HG03045 (cell line): ENCODE results near the gene AKNA.
"Not testable (repeated sequence)": the region's sequence is repeated elsewhere in the genome, so short reads cannot be mapped to it uniquely, and the experiment has no call there.

Experiments used
- ATAC-seq: cut with Tn5 transposase; IDR thresholded peaks from one replicate; pipeline ENCODE4 v1.9.1; 2021; ENCODE audit warnings: mild to moderate bottlenecking, moderate library complexity; ENCODE audit not compliant: unreplicated experiment

Gene AKNA

DNA sequence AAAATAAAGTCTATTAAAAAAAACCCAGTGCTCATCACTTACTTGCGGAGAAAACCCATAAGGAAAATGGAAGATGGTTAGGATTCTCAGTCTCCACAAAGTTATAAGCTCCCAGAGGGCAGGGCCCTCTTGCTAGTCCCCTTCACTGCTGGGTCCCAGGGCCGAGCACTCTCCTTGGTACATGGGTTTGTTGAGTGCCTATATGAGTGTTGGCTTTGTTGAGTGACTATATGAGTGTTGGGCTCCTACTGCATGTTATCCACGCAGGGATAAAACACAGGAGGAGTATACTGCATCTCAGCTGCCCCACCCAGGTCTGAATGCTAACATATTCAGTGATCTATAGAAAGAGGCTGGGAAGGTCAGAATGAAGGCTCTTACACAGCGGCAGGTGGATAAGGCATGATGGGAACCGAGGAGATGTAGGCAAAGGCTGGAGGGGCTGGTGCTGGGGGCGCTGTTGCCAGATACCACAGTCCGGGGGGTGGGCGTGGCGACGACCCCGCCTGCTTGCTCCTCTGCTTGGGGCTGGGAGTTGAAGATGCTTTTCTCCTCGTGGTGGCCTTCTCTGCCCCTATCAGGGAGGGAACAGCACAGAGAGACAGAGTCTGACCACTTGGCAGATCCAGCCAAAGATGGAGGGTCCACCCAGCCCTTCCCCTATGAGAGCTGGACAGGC is 46.5 kb downstream of the AKNA start:
- ATAC-seq: no peak

DNA sequence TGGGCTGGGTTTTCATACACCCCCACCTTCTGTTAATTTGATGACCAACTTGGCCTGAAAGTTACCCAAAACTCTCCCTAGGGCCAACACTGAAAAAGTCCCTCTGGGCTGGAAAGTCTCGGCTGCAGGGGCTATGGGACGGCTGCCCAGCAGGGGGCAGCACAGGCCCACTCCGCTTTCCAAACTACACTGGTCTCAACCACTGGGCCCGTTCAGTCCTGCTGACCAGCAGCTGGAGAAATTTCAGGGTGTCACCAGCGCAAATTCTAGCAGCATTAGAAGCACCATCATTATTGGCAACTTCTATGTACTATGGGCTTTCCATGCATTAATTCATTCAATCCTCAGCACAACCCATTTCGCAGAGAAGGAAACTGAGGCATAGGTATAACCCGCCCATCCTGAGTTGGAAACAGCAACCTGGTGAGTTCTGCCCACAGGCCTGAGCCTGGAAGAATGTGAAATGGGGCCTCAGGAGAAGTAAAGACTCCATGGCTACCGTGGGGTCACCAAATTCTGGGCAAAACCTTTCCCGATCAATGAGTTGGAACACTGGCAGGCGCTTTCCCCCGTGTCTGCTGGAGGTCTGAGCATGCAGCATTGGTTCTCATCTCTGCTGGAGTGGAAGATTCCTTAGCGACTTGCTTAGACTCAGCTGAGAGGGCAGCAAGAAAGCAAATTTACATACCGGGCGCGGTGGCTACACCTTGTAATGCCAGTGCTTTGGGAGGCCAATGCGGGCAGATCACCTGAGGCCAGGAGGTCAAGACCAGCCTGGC is 48.5 kb downstream of the AKNA start:
- ATAC-seq: no peak

DNA sequence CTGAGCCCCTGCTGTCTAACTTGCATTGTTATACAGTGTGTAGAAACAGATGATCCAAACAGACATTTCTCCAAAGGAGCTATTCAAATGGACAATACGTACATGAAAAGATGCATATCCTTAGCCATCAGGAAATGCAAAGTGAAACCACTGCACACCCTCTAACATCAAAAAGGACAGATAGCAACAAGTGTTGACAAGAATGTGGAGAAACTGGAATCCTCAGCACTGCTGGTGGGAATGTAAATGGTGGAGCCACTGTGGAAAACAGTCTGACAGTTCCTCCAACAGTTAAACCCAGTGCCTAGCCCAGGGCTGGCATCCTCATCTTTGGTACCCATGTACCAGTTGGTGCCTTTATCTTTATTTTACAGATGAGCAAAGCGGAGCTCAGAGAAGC is 49.6 kb downstream of the AKNA start:
- ATAC-seq: no peak

DNA sequence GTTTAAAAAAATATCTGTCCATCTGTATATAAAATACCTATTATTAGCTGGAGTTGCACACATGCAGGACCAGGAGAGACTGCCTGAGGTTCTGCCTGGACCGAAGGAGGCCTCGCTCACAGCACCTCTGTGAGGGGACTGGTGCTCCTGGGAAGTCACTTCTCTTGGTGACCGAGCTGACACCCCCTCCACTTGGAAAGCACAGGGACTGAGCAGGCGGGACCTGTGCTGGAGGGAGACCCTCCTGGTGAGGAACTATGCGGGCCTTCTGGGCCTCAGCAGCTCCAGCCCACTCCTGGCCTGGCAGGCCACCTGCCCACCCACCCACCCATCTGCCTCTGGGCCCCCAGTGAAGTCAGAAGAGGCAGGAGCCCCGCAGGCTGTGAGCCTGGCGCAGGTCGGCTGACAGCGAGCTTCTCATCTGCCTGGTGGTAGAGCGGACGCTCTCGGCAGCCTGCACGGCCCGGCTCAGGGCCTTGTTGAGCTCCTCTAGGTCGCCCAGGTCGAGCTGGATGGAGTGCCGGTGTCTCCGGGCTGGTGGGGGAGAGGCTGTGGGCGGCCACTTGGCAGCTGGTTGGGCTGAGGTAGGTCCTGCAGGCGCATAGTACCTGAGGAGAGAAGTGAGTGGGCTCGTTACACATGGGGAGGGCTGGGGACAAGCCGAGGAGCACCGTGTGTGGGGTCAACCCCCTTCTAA is 50.9 kb downstream of the AKNA start:
- ATAC-seq: no peak

DNA sequence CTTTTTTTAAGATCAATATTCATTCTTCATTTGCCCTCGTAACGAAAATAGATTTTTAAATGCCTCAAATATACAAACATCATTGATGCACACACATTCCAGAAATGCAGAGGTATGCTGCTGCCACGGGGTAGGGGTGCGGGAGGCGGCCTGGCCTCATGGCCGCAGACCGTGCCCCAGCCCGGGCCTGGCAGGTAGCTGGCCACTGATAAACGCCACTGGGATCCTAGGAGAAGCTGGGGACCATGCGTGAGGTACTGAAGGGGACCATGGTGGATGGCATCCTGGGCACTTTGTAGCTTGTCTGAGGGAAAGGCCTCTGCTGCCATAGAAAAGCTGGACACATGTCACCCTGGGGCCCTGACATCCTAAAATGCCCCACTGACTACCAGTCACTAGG is 51.6 kb downstream of the AKNA start:
- ATAC-seq: no peak

DNA sequence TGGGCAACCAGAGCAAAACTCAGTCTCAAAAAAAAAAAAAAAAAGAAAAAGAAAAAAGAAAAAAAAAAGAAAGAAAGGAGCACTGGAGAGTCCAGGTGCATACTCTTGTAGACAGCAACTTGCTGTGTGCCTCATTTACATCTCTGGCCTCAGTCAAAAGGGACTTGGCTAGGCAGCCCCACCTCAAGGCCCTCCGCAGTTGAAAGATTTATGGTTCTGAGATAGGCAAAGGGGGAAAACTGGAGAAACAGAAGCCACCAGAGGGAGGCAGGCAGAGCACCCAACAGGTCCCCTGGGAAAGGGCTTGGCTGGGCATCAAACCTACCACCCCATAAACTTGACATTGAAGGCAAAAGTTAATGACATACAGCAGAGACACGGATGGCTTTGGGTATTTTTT is 52.0 kb downstream of the AKNA start:
- no peak for ATAC-seq

DNA sequence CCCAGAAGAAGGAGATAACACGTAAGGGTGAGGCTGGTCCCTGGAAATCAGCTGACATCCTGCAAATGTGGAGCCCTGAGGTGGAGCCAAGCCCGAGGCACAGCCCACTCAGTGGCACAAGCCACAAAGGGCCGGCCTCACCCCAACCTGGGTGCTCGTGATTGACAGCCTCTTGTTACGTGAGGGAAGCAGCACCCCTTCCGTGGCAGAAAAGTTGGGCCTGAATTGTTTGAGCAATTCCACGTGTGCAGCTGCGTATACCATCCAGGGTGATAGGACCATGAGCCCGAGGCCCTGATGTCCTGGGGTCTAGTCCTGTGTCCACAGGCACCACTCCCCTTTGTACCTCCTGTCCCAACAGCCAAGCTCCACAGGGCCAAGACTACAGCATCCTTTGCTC is 53.3 kb downstream of the AKNA start:
- ATAC-seq: no peak

DNA sequence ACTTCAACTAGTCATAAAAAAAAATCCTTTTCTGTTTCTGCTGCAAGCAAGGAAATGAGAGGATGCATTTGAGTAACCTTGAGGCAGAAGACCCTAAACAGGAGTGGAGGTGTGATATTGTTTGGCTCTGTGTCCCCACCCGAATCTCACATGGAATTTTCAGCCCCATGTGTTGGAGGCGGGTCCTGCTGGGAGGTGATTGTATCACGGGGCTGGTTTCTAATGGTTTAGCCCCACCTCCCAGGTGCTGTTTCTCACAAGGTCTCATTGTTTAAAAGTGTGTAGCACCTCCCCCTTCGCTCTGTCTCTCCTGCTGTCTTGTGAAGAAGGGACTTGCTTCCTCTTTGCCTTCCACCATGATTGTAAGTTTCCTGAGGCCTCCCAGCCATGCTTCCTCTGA is 54.1 kb downstream of the AKNA start:
- ATAC-seq: not testable (repeated sequence)

DNA sequence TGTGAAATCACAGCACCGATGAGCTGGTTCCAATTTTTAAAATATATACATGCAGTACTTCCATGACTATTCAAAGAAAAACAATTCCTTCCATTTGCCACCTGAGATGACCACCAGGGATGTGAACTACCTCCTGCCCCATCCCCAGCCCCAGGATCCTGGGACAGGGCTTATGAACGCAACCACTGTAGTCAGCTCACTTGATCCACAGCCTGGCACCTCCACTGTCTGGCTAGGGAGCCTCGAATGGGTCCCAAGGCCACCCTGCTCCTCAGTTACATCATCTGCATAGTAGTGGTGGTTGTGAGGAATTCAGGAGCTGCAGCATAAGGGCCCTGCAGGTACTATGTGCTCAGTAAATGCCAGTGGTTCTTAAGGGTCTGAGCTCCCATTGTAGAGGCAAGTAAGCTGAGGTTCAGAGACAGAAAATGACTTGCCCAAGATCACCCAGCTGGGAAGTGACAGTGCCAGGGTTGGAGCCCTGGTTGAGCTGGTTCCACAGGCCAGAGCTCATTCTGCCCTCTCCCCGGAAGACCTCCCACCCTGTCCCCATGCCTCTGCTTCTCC is 55.2 kb downstream of the AKNA start:
- ATAC-seq: not testable (repeated sequence)

DNA sequence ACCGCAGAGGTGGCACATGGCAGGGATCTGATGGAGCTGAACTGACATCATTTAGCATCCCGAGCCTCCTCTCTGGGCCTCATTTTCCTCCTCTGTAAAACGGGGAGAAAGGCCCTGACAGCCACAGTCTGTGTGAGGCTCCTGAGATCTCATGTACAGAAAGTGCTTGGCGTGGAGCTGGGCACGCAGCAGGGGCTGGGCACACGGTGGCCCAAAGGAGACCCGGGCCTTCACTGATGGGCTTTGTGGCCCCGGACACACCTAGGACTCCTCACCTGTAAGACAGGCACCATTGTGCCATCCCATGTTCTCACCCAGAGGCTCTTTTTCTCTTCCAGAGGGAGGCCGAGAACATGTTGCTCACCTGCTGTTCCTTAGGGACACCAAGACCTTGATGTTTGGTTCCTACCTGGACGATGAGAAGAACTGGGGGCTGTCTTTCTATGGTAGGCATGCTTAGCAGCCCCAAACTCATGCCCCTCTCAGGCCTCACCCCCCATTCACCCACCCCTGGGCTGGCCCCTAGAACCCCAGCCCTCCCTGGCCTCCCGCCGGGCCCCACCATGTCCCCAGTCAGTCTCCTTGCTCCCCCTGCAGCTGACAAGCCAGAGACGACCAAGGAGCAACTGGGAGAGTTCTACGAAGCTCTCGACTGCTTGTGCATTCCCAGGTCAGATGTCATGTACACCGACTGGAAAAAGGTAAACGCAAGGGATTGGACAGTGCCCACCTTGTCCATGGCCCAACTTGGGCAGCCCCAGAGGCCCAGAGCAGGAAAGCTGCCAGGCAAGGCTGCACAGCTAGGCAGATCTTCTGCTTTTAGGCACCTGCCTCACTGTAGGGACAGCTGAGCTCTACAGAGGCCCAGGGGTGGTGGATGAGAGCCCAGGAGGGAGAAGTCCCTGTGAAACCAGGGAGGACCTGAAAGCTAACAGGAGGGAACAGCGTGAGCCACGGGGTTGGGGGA is 56.3 kb downstream of the AKNA start:
- not testable (repeated sequence) for ATAC-seq

DNA sequence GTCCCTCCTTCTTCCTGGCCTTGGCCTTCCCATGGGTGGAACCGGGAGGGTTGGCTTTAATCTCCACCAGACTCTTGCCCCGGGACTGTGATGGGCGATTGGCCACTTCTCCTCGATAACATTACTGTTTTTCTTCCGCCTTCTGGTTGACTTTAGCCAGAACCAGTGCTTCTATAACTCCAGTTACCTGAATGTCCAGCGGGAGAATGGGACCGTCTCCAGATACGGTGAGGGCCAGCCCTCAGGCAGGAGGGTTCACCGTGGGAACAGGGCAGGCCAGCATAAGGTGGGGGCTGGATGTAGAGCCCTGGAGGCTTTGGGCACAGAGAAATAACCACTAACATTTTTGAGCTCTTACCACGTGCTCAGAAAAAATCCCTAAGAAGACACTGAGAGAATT is 57.1 kb downstream of the AKNA start:
- no peak for ATAC-seq

DNA sequence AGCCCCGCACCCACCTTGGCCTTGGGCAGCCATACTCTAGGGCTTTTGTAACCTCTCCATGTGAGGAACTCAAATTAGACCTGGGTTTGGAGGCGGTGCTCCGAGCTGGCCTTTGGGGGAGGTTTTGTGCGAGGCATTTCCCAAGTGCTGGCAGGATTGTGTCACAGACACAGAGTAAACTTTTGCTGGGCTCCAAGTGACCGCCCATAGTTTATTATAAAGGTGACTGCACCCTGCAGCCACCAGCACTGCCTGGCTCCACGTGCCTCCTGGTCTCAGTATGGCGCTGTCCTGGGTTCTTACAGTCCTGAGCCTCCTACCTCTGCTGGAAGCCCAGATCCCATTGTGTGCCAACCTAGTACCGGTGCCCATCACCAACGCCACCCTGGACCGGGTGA is 58.2 kb downstream of the AKNA start, which contains the start of gene ORM2:
Gene ORM2, plus strand, starts transcription at position 245 of the 398 bp plus-strand sequence. Its CDS starts 36 bp downstream, at position 281.
- not testable (repeated sequence) for ATAC-seq

DNA sequence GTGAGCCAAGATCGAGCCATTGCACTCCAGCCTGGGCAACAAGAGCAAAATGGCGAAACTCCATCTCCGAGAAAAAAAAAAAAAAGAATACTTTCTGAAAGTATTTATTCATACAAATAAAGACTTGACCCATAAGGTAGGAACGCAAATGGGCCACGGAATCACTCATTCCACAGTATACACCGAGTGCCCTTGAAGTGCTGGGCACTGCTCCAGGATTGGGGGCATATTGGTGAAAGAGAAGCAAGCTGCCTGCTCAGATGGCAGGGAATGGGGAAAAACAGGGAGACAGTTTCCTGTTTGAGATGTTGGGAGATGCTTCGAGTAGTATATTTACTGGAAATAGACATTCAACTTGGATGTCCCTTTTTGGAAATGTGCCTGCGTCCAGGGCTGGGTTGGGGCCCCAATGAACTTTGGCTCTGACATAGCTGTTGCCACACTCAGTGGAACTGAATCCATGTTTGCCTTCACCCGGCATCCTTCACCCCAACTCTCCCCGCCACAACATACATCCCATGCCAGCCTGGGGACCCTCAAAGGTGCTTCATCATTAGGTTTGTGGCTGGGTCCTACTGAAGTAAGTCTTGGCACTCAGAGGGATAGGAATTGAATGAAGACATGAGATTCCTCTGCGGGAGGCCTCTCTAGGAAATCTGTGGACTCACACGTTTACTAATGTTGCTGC is 58.7 kb downstream of the AKNA start:
- ATAC-seq: not testable (repeated sequence)

DNA sequence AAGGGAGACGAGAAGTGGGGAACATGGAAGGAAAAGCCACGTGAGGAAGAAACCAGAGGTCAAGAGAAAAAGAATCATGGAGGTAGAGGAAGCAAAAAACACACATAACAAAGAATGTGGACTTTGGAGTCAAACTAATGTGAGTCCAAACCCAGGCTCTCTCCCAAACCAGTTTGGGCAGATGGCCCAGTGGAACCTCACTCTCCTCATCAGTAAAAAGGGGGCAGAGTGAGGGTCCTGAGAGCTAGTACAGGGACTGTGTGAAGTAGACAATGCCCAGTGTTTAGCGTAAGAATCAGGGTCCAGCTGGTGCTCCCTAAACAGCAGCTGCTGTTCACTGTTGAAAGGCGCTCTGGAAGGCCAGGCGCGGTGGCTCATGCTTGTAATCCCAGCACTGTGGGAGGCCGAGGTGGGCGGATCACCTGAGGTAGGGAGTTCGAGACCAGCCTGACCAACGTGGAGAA is 59.4 kb downstream of the AKNA start:
- not testable (repeated sequence) for ATAC-seq

DNA sequence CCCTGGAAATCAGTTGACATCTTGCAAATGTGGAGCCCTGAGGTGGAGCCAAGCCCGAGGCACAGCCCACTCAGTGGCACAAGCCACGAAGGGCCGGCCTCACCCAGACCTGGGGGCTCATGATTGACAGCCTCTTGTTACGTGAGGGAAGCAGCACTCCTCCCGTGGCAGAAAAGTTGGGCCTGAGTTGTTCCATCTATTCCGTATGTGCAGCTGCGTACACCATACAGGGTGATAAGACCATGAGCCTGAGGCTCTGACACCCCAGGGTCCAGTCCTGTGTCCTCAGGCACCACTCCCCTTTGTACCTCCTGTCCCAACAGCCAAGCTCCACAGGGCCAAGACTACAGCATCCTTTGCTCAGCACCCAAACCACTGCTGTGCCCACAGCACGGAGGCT is 60.0 kb downstream of the AKNA start:
- ATAC-seq: no peak

DNA sequence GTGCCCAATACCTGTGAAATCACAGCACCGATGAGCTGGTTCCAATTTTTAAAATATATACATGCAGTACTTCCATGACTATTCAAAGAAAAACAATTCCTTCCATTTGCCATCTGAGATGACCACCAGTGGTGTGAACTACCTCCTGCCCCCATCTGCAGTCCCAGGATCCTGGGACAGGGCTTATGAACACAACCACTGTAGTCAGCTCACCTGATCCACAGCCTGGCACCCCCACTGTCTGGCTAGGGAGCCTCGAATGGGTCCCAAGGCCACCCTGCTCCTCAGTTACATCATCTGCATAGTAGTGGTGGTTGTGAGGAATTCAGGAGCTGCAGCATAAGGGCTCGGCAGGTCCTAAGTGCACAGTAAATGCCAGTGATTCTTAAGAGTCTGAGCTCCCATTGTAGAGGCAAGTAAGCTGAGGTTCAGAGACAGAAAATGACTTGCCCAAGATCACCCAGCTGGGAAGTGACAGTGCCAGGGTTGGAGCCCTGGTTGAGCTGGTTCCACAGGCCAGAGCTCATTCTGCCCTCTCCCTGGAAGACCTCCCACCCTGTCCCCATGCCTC is 62.0 kb downstream of the AKNA start:
- ATAC-seq: not testable (repeated sequence)

DNA sequence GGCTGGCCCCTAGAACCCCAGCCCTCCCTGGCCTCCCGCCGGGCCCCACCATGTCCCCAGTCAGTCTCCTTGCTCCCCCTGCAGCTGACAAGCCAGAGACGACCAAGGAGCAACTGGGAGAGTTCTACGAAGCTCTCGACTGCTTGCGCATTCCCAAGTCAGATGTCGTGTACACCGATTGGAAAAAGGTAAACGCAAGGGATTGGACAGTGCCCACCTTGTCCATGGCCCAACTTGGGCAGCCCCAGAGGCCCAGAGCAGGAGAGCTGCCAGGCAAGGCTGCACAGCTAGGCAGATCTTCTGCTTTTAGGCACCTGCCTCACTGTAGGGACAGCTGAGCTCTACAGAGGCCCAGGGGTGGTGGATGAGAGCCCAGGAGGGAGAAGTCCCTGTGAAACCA is 62.8 kb downstream of the AKNA start:
- ATAC-seq: not testable (repeated sequence)

DNA sequence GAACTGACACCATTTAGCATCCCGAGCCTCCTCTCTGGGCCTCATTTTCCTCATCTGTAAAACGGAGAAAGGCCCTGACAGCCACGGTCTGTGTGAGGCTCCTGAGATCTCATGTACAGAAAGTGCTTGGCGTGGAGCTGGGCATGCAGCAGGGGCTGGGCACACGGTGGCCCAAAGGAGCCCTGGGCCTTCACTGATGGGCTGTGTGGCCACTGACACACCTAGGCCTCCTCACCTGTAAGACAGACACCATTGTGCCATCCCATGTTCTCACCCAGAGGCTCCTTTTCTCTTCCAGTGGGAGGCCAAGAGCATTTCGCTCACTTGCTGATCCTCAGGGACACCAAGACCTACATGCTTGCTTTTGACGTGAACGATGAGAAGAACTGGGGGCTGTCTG is 63.3 kb downstream of the AKNA start:
- no peak for ATAC-seq

DNA sequence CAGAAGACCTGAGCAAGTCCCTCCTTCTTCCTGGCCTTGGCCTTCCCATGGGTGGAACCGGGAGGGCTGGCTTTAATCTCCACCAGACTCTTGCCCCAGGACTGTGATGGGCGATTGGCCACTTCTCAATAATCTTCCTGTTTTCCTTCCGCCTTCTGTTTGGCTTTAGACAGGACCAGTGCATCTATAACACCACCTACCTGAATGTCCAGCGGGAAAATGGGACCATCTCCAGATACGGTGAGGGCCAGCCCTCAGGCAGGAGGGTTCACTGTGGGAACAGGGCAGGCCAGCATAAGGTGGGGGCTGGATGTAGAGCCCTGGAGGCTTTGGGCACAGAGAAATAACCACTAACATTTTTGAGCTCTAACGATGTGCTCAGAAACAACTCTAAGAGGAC is 63.9 kb downstream of the AKNA start:
- ATAC-seq: not testable (repeated sequence)
